Uterus (tissue), 4 donors: ENCODE data around the gene BABAM2. TPM values are rescaled to one million over a fixed set of nuclear protein-coding genes. Genes with fewer than 3 reads are reported as not detected.

Source experiments
- DNase-seq, 2 donors: peaks; one replicate each; pipeline ENCODE4 v3.0.0-alpha.2; 2019 to 2020
- H3K27ac ChIP-seq, 2 donors: fragments of 200-600 bp; sonication (generic); 1 replicate in 1 of 2; 2 replicates in 1 of 2; pipeline ENCODE4 v1.5.1; 2016 to 2018
- H3K27me3 ChIP-seq, 2 donors: fragments of 200-600 bp; sonication (generic); one replicate each; pipeline ENCODE4 v1.5.1; 2018 to 2019; ENCODE audit warnings: control low read depth in 1 of 2
- H3K36me3 ChIP-seq, 2 donors: fragments of 200-600 bp; sonication (generic); one replicate each; pipeline ENCODE4 v1.5.1; 2019; ENCODE audit warnings: control low read depth in 1 of 2
- H3K4me1 ChIP-seq, 2 donors: fragments of 200-600 bp; sonication (generic); one replicate each; pipeline ENCODE4 v1.5.1; 2018 to 2019; ENCODE audit warnings: control low read depth in 1 of 2
- H3K4me3 ChIP-seq, 2 donors: fragments of 200-600 bp; sonication (generic); 1 replicate in 1 of 2; 2 replicates in 1 of 2; pipeline ENCODE4 v1.5.1; 2018 to 2019; ENCODE audit warnings: mild to moderate bottlenecking in 1 of 2
- H3K9me3 ChIP-seq, 2 donors: fragments of 200-600 bp; sonication (generic); one replicate each; pipeline ENCODE4 v1.5.1; 2019; ENCODE audit warnings: control low read depth in 1 of 2
- POLR2A ChIP-seq, 2 donors: fragments of 450-650 bp; IDR thresholded peaks; one replicate each; pipeline ENCODE4 v1.6.1; 2016; ENCODE audit warnings: antibody characterized with exemption in 2 of 2, mild to moderate bottlenecking in 1 of 2, moderate library complexity in 1 of 2
- intact Hi-C: fragments of 100-400 bp; cut with DNase I; formaldehyde crosslinking; loops from one replicate; pipeline ENCODE4 v1.15.1; 2023; ENCODE audit warnings: low total_unique reads
- total RNA-seq, 4 donors: library from RNA; depleted of rRNA in 3 of 4; stranded (reverse); fragments of >200 nt in 3 of 4; gene quantifications; one replicate each; pipeline versions ENCODE4 v1.1.0 to v1.2.4, GENCODE V29; 2014 to 2023
- TF ChIP-seq, protein P1 (sequence below), 4 experiments: fragments of 200-600 bp in 2 of 4; fragments of 450-650 bp in 2 of 4; sonication (generic) in 2 of 4; IDR thresholded peaks; one replicate each; pipeline ENCODE4 v1.5.1; 2016 to 2019; ENCODE audit warnings: antibody characterized with exemption in 4 of 4, mild to moderate bottlenecking in 2 of 4, moderate library complexity in 1 of 4
- donor health status: DM: yes; HTN: yes; CAD: no.

The BABAM2 gene
- total RNA-seq, 4 donors from 2014 or later, result 24.1 to 62.1 (median 32.5) TPM

DNA sequence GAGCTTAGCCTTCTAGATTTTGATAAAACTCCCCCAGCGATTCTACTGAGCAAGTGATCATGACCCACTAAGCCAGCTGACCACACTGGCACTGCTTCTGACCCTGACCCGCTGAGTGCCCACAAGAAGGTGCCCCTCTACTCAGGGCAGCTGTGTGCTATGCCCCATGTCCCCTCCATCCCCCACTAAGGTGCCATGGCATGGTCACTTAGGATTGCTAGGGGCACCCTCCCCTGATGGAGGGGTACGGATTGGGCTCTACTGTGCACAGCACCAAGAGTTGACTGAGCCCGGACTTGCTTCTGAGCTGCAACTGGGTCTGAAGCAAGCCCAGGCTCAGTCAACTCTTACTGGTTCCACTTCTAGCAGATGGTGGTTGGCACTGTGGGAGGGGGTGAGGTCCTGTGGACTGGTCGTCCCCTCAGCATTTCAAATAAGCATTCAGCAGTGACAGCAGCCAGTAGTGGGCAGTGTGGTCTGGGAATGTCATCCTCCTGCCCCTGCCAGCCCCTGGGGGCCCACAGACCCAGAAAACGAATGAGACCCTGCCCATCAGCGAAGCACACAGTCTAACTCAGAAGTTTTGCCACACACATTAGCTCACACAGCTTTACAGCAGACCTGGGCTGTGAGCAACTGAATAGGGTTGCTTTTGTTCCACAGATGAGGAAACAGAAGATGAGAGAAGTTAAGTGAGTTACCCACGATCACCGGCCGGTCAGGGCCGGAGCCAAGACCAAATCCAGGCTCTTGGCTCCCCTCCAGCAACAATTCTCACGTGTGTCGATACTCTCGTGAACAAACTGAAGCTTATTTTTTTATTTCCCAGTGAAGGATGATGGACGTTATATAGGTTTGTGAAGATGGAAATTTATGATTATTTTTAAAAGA is 450.0 kb downstream of the BABAM2 start:
- Histone ChIP-seq H3K27me3 (no peaks in the 10 kb centered on the region), H3K4me1 (peaks cover 0 to 12% of the 10 kb centered on the region in 2 donors), H3K27ac (peak overlapping the region; percentile 75), H3K9me3 (no peaks in the 10 kb centered on the region), H3K36me3 (no peaks in the 10 kb centered on the region), H3K4me3 (no peak overlapping the region)
- intact Hi-C loops, result no loop called here
- DNase-seq, result no peak
- TF ChIP-seq, protein P1, sequence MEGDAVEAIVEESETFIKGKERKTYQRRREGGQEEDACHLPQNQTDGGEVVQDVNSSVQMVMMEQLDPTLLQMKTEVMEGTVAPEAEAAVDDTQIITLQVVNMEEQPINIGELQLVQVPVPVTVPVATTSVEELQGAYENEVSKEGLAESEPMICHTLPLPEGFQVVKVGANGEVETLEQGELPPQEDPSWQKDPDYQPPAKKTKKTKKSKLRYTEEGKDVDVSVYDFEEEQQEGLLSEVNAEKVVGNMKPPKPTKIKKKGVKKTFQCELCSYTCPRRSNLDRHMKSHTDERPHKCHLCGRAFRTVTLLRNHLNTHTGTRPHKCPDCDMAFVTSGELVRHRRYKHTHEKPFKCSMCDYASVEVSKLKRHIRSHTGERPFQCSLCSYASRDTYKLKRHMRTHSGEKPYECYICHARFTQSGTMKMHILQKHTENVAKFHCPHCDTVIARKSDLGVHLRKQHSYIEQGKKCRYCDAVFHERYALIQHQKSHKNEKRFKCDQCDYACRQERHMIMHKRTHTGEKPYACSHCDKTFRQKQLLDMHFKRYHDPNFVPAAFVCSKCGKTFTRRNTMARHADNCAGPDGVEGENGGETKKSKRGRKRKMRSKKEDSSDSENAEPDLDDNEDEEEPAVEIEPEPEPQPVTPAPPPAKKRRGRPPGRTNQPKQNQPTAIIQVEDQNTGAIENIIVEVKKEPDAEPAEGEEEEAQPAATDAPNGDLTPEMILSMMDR (IDR thresholded peaks at IDR 0.05), result no peak

DNA sequence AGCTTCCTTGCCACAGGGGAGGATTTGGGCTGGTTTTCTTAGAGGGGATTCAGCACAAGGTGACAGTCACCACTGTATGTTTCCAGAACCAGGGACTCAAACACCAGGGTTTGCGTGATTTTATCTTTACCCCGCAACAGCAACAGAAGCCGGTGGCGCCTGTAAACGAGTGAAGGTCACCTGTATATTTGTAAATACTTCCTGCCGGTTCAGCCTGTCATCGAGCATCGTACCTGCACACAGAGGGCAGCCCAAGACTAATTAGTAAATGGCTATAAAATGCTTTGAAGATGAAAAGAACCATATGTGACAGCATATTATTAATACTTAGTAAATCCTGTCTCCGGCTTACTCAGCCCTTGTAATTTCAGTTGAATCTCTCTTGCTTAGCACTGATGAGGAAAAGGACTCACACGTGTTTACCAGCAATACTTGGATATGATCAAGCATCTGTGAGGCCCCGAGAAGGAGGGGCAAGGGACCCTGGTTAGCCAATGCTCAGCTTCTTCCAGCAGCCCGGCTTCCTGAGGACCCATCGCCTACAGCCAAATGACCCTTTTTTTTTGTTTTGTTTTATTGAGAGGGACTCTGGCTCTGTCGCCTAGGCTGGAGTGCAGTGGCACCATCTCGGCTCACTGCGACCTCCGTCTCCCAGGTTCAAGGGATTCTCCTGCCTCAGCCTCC is 450.8 kb downstream of the BABAM2 start:
- Histone ChIP-seq H3K4me1 (peaks cover 0 to 12% of the 10 kb centered on the region in 2 donors), H3K36me3 (no peaks in the 10 kb centered on the region)

DNA sequence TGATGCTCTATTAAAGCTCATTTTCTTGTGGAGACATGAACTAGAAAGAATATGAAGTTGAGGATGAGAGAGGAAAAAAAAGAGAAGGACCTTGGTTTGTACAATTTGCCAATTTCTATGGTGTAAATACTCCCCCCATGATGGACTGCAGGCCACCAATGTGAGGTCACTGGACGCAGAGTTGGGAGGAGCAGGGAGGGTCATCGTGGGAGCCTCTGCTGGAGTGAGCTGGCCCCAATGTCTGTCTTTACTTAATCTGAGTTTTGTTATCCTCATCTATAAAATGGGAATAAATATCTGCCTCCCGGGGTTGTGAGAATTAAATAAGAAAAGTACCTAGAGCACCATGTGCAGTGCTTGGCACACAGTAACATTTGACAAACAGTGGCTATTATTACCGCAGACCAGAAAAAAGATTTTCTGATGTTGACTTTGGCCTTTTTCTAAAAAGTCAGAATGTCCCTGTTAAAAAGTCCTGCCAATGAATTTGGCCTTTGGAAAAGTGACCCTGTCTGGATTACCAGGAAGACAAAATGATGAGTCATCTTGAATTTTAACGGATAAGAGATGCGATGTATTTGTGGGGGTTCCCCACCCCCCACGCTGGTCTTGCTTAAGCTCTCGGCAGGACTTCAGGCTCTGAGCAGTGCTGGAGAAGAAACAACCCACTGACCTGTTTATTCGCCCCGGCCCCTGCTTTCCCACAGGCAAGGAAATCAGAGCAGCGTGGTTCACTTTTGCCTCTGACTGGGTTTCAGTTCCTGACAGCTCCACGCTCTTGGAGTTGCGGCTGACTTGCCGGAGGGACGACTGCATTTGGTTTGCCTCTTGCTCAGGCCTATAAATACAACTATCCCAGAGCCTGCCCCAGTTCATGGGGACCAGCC is 451.8 kb downstream of the BABAM2 start:
- intact Hi-C loops, result no loop called here
- no peaks in the 10 kb centered on the region for H3K27me3 ChIP-seq
- H3K9me3 ChIP-seq, result no peaks in the 10 kb centered on the region
- no peak overlapping the region for H3K4me3 ChIP-seq
- H3K4me1 ChIP-seq, result peaks cover 0 to 12% of the 10 kb centered on the region in 2 donors
- DNase-seq, result peak; percentile 83 to 84
- TF ChIP-seq, protein P1 (IDR thresholded peaks at IDR 0.05), result no peak
- no peak for TF ChIP-seq POLR2A (IDR thresholded peaks at IDR 0.05)
- H3K36me3 ChIP-seq, result no peaks in the 10 kb centered on the region
- H3K27ac ChIP-seq, result peak overlapping the region; percentile 75

More for the DNA sequence above, 450.8 kb downstream of the BABAM2 start:
- H3K4me3 ChIP-seq, result no peak overlapping the region
- no peaks in the 10 kb centered on the region for H3K9me3 ChIP-seq
- no peak for TF ChIP-seq POLR2A (IDR thresholded peaks at IDR 0.05)
- H3K27ac ChIP-seq, result peak overlapping the region; percentile 75
- peak in 1 of 2 donors; percentile 47 for DNase-seq
- intact Hi-C loops, result no loop called here
- no peaks in the 10 kb centered on the region for H3K27me3 ChIP-seq

DNA sequence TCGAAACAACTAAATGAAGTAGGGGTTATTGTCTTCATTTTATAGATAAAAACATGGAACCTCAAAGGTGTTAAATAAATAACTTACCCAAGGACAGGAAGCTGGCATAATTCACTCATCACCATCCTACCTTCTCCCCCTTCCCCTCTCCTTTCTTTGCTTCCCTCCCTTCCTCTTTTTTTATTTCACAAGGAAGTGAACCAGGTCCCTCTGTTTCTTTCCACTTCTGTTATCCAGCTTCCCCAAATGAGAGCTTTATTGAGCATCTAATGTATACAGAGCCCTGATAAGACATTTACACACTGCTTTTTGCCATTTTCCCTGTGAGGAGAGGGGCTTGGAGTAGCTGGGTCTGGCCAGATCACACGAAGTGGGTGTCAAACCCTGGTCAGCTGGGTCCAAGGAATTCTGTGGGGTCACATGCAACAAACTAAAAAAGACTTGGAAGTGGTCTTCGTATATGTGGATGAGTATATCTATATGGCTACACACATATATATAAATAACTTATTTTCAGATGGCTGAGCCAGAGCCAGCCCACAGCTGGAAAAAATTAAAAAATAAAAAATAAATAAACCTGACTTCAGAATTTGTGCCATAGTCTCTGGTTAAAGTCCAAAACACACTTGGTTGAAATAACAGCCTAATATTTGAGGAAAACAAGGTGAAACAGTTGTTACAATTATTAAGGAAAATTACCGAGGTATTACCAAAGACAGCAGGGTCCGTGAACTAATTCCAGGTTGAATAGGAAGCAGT is 452.8 kb downstream of the BABAM2 start:
- peak overlapping the region; percentile 75 for H3K27ac ChIP-seq
- no peak for TF ChIP-seq POLR2A (IDR thresholded peaks at IDR 0.05)
- no peaks in the 10 kb centered on the region for H3K36me3 ChIP-seq
- no peak for DNase-seq
- no peaks in the 10 kb centered on the region for H3K9me3 ChIP-seq
- peaks cover 0 to 11% of the 10 kb centered on the region in 2 donors for H3K4me1 ChIP-seq
- intact Hi-C loops, result no loop called here
- H3K4me3 ChIP-seq, result no peak overlapping the region
- no peaks in the 10 kb centered on the region for H3K27me3 ChIP-seq

DNA sequence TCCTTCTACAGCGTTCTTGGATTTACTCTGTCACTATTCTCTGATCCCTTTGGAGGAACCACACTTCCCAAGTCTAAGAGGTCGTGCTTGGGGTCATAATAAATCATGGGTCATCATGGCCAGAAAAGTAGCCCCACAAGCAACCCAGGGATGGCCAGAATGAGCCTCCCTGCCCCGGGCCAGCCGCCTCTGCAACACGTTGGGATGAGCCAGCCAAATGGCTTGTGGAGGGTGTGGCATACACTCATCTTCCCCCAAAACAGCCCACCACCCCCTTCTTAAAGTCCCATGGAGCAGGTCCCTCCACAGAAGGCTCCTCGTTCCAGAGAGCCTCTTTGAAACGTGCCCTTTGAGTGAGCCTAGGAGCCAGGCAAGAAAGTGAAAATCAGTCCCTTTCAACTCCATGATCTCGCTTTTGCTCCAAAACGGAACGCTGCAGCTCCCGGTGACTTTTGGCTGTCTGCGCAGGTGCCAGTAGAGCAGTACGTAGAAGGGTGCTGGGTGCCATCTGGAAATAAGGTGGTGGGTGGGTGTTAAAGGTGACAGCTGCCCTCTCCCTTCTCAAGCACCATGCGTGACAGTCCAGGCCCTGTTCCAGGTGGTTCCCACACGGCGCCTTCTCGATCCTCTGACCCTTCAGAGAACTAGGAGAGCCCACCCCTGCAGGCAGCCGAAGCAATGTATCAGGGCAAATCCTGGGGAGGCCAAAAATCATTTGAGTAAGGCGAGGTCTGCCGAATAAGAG is 453.6 kb downstream of the BABAM2 start:
- intact Hi-C loops, result no loop called here

More for the DNA sequence above, 453.6 kb downstream of the BABAM2 start:
- Histone ChIP-seq H3K36me3 (no peaks in the 10 kb centered on the region), H3K4me3 (no peak overlapping the region), H3K27me3 (no peaks in the 10 kb centered on the region), H3K27ac (peak overlapping the region; percentile 75), H3K9me3 (no peaks in the 10 kb centered on the region), H3K4me1 (peaks cover 0 to 4% of the 10 kb centered on the region in 2 donors)
- DNase-seq, result no peak
- TF ChIP-seq POLR2A (IDR thresholded peaks at IDR 0.05), result no peak
- TF ChIP-seq, protein P1 (IDR thresholded peaks at IDR 0.05), result no peak
